Spinal cord (tissue), 10 donors: ENCODE results near the gene KCNA1. TPM values are rescaled to one million over a fixed set of nuclear protein-coding genes. Genes with fewer than 3 reads are reported as not detected.

Experiments
- DNase-seq, 6 donors: peaks; one replicate each; pipeline versions ENCODE4 v3.0.0 to v3.0.0-alpha.2; 2013 to 2015; ENCODE audit warnings: low spot score in 6 of 6, low read depth in 4 of 6
- H3K27ac ChIP-seq: one replicate; pipeline ENCODE4 v1.5.1; 2013; ENCODE audit warnings: low read depth, low read length, control low read depth
- H3K27me3 ChIP-seq: one replicate; pipeline ENCODE4 v1.6.1; 2013; ENCODE audit warnings: low read length; ENCODE audit not compliant: control insufficient read depth, insufficient read depth
- H3K36me3 ChIP-seq: one replicate; pipeline ENCODE4 v1.6.1; 2013; ENCODE audit warnings: low read length; ENCODE audit not compliant: control insufficient read depth, insufficient read depth
- H3K4me1 ChIP-seq: one replicate; pipeline ENCODE4 v1.6.1; 2013; ENCODE audit warnings: low read length; ENCODE audit not compliant: control insufficient read depth, insufficient read depth
- H3K4me3 ChIP-seq: one replicate; pipeline ENCODE4 v1.5.1; 2013; ENCODE audit warnings: low read depth, low read length, control low read depth
- H3K9me3 ChIP-seq: one replicate; pipeline ENCODE4 v1.6.1; 2013; ENCODE audit warnings: low read length; ENCODE audit not compliant: control insufficient read depth, insufficient read depth
- WGBS: methylation state at CpG from one replicate; pipeline ENCODE4 v1.1.5; 2013; ENCODE audit warnings: missing lambda C conversion rate; ENCODE audit not compliant: insufficient coverage; 5-methylcytosine and 5-hydroxymethylcytosine counted together
- polyA plus RNA-seq, 2 donors: library from polyadenylated mRNA; unstranded; fragments of 120-200 nt; gene quantifications; one replicate each; pipeline ENCODE4 v1.2.1, GENCODE V29; 2013; ENCODE audit not compliant: insufficient read length in 2 of 2
- total RNA-seq, 2 donors: library from RNA; depleted of rRNA in 1 of 2; stranded (reverse); fragments of 120-200 nt in 1 of 2; fragments of >200 nt in 1 of 2; gene quantifications; one replicate each; pipeline versions ENCODE4 v1.2.3 to v1.2.4, GENCODE V29; 2013 to 2014
- donor health status: healthy.

Gene KCNA1
- total and polyA plus RNA-seq, 4 donors, result 1.9 to 21.8 (median 7.3) TPM

DNA sequence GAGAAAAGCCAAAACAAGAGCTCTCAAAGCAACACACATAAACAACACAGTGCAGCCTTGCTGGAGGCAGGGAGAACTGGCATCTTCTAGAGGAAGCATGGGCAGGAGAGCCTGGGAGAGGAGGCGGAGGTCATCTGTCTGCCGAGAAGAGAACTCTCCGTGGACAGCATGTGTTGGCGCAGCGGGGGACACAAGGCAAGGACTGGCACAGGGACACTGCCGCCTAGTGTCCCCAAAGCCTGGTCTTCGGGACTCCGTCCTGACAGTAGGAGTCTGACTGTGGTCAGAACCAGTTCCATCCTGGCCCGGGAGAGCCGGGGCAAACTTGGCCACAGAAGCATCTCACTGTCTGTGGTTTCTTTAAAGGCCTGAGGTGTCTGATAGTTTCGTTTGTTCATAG is 47.3 kb downstream of the KCNA1 start:
- Histone ChIP-seq H3K27ac (no peak overlapping the region), H3K4me3 (no peak overlapping the region), H3K27me3 (peaks cover 6% of the 10 kb centered on the region), H3K9me3 (no peaks in the 10 kb centered on the region), H3K36me3 (no peaks in the 10 kb centered on the region), H3K4me1 (peaks cover 15% of the 10 kb centered on the region)
- WGBS, result 96% methylated on average over 11 of the region's 11 CpGs
- no peak for DNase-seq

DNA sequence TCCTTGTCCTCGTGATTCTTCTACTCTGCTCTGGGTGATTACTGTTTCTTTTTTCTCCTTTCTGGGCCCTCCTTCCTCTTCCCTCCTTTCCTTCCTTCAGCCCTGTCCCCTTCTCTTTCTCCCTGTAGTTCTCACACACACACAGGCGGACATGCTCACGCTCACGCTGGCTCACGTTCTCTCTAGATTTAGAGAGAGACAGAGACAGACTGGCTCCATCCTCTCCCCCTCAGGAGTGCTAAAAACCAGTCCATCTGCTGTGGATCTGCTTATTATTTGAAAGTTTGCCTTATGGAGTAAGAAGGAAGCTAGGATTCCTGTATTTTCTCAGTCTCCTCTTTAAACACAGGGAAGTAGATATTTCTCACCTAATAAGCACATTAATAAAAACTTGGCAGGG is 48.1 kb downstream of the KCNA1 start:
- peak in 2 of 6 donors; percentile 48 to 55 for DNase-seq
- Histone ChIP-seq H3K36me3 (no peaks in the 10 kb centered on the region), H3K9me3 (no peaks in the 10 kb centered on the region), H3K27ac (no peak overlapping the region), H3K27me3 (peaks cover 6% of the 10 kb centered on the region), H3K4me3 (no peak overlapping the region), H3K4me1 (peaks cover 15% of the 10 kb centered on the region)
- WGBS, result 69% methylated on average over 3 of the region's 5 CpGs

DNA sequence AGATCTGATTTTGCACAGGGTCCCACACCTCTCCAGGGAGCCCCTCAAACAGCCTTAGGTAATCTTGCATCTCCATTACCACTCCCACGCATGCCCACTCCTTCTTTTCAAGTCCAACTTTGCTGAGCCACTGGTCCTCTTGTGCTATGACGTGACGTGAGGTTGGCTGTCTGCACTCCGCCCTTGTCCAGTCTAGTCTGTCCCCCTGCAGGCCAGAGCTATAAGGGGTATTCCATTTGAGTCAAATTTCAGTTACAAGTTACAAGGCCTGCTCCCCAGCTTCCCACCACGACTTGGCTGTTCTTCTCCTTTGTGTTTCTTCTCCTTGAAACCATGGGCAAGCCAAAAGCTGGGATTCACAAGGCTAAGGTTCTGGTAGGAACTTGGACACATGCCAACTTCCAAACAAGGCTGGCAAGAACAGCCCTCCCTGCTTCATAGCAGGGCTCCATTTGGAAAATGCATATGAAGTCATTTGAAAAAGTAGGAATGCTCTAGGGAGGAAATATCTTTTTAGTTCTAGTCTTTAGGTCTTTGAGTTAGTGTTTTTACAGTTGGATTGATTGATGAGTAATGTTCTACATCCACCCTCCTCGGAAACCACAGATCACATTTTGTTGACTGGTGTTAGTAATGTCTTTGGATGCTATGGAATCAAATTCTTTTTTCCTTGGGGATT is 49.1 kb downstream of the KCNA1 start:
- no peak for DNase-seq
- no peak overlapping the region for H3K27ac ChIP-seq
- WGBS, result 83% methylated on average over 5 of the region's 6 CpGs

DNA sequence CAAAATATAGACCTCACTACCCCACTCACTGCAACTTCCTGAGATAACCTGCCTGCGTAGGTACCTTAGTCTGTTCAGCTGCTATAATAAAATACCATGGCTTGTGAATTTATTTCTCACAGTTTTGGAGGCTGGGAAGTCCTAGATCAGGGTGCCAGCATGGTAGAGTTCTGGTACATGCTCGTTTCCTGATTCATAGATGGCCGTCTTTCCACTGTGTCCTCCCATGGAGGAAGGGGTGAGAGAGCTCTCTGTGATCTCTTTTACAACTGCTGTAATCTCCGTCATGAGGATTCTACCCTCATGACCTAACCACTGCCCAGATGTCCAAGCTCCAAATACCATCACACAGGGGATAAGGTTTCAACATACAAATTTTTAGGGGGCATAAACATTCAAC is 49.7 kb downstream of the KCNA1 start:
- H3K27ac ChIP-seq, result no peak overlapping the region

More for the DNA sequence above, 49.1 kb downstream of the KCNA1 start:
- Histone ChIP-seq H3K9me3 (no peaks in the 10 kb centered on the region), H3K4me1 (peaks cover 15% of the 10 kb centered on the region), H3K36me3 (no peaks in the 10 kb centered on the region), H3K4me3 (no peak overlapping the region), H3K27me3 (peaks cover 6% of the 10 kb centered on the region)

DNA sequence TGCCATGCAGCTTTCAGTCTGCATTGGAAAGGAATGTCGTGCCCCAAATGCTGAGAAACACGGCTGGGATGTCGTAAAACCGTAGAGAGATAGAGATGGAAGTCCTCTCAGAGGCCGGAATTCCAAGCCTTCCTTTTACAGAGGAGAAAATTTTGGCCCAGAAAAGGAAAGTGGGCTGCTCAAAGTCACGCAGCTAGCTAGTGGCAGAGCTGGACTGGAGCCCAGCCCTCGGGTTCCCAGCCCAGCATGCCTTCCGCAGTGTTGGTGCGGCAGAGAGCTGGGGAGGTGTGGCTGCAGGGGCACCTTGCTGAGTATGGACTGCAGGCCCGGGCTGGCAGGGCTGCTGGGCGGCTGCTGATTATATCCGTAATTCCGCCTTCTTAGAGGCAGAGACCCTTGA is 50.3 kb downstream of the KCNA1 start:
- DNase-seq, result peak in 2 of 6 donors; percentile 42 to 44
- Histone ChIP-seq H3K27ac (no peak overlapping the region), H3K9me3 (no peaks in the 10 kb centered on the region), H3K4me3 (no peak overlapping the region), H3K27me3 (peaks cover 6% of the 10 kb centered on the region), H3K4me1 (peaks cover 15% of the 10 kb centered on the region), H3K36me3 (no peaks in the 10 kb centered on the region)
- 31% methylated on average over 13 of the region's 13 CpGs for WGBS

More for the DNA sequence above, 49.7 kb downstream of the KCNA1 start:
- no peaks in the 10 kb centered on the region for H3K36me3 ChIP-seq
- H3K9me3 ChIP-seq, result no peaks in the 10 kb centered on the region
- WGBS, result no CpG with 5 or more reads among the region's 4 CpGs
- DNase-seq, result no peak
- H3K4me3 ChIP-seq, result no peak overlapping the region
- peaks cover 6% of the 10 kb centered on the region for H3K27me3 ChIP-seq
- peaks cover 15% of the 10 kb centered on the region for H3K4me1 ChIP-seq

DNA sequence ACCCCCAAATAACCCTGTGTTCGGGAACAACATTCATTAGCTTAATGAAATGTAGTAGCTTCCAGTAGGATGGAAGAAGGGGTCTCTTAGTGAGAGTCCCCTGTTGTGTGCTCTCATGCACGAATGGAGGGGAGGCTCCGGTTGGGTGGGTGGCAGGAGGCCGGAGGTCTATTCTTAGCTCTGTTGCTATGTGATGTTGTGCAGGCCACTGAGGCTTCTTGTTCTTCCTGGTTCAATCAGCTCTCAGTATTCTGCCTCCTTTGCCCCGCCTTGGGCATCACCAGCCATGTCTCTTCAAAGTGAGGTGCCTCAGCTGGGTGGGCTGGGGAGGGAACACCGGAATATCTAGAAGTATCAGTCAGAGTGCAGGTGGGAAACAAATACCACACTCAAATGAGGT is 50.8 kb downstream of the KCNA1 start:
- H3K27me3 ChIP-seq, result peaks cover 6% of the 10 kb centered on the region
- WGBS, result 36% methylated on average over 2 of the region's 6 CpGs
- H3K4me1 ChIP-seq, result peaks cover 15% of the 10 kb centered on the region
- H3K9me3 ChIP-seq, result no peaks in the 10 kb centered on the region
- no peaks in the 10 kb centered on the region for H3K36me3 ChIP-seq
- no peak for DNase-seq
- H3K4me3 ChIP-seq, result no peak overlapping the region
- H3K27ac ChIP-seq, result no peak overlapping the region

DNA sequence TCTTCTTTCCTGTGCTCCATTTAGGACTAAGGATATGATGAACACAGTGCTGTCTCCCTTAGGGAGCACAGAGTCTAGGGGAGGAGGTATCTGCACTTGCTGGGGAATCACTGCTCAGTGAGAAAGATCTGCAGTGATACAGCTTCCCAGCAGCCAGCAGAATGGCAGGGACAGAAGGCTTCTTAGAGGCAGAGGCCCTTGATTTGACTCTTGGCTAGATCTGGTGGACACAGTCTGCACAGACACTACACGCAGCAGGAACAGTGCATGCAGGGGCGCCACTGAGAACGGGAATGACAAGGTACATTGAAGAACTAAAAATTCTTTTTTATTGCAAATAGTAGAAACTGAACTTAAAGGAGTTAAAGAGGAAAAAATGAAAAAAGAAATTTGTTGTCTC is 51.6 kb downstream of the KCNA1 start:
- H3K36me3 ChIP-seq, result no peaks in the 10 kb centered on the region
- no CpG with 5 or more reads among the region's 3 CpGs for WGBS
- peaks cover 6% of the 10 kb centered on the region for H3K27me3 ChIP-seq
- peaks cover 15% of the 10 kb centered on the region for H3K4me1 ChIP-seq
- H3K27ac ChIP-seq, result no peak overlapping the region
- no peak for DNase-seq
- no peaks in the 10 kb centered on the region for H3K9me3 ChIP-seq
- H3K4me3 ChIP-seq, result no peak overlapping the region

DNA sequence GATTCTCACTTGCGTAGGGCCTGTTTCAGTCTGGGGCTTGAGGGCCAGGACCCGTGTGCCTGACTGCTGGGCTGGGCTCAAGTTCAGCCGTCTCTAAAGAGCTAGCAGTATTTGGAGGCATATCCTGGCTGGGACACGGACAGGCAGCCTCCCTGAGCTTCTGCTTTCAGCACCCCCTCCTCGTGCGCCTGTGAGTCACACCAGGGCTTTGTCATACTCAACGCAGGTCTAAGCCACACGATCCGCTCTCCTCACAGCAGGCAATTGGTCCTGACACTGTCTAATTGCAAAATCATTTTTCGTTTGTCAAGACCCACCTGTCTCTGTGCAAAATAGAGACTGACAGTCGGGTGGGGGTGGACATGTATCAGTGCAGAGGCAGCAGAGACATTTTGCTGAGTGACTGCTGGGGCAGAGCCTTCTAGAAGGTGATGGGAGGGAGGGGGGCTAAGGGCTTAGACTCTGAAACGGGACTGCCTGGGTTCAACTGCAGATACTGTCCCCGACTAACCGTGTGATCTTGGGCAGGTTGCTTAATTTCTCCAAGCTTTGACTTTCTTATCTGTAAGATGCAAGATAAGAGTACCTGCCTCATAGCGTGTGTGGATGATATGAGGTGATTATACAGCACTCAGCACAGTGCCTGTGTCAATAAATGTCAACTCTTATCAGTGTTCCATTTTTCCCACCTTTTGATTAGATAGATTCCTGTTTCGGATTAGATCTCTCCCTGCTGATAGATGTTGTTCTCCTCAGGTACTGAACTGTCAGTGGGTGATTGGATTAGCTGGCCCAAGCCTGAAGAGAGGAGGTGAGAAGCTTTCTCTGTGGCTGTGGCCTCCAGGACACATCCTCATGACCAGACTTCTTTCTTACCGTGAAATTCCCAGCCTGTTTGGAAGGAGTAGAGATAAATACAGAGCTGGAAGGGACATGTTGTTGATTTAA is 53.1 kb downstream of the KCNA1 start:
- H3K36me3 ChIP-seq, result no peaks in the 10 kb centered on the region
- no peak for DNase-seq
- 74% methylated on average over 13 of the region's 17 CpGs for WGBS
- peaks cover 3% of the 10 kb centered on the region for H3K27me3 ChIP-seq
- no peak overlapping the region for H3K4me3 ChIP-seq
- H3K9me3 ChIP-seq, result no peaks in the 10 kb centered on the region
- H3K27ac ChIP-seq, result no peak overlapping the region
- H3K4me1 ChIP-seq, result peaks cover 15% of the 10 kb centered on the region
